Gastrocnemius medialis (tissue), 4 donors: ENCODE results near the gene PRDX6. TPM values are rescaled to one million over a fixed set of nuclear protein-coding genes. Genes with fewer than 3 reads are reported as not detected.

Source experiments
- ATAC-seq, 2 donors: fragments of 150-250 bp; one replicate each; pipeline ENCODE4 v1.9.1; 2016
- DNase-seq, 2 donors: peaks; one replicate each; pipeline ENCODE4 v3.0.0-alpha.2; 2019
- H3K27ac ChIP-seq, 4 donors: fragments of 200-600 bp; sonication (generic); 1 replicate in 1 of 4; 2 replicates in 3 of 4; pipeline ENCODE4 v1.5.1; 2016 to 2018; ENCODE audit warnings: mild to moderate bottlenecking in 2 of 4, moderate library complexity in 1 of 4
- H3K27me3 ChIP-seq, 3 donors: fragments of 200-600 bp; sonication (generic) in 2 of 3; 1 replicate in 1 of 3; 2 replicates in 2 of 3; pipeline versions ENCODE4 v1.5.1 to v1.6.0; 2016 to 2019; ENCODE audit warnings: mild to moderate bottlenecking in 1 of 3, moderate library complexity in 1 of 3
- H3K36me3 ChIP-seq, 2 donors: fragments of 200-600 bp; sonication (generic) in 1 of 2; one replicate each; pipeline ENCODE4 v1.5.1; 2017 to 2018
- H3K4me1 ChIP-seq, 2 donors: fragments of 200-600 bp; sonication (generic) in 1 of 2; one replicate each; pipeline ENCODE4 v1.5.1; 2016 to 2017; ENCODE audit warnings: mild to moderate bottlenecking in 2 of 2
- H3K4me3 ChIP-seq, 4 donors: fragments of 200-600 bp; sonication (generic) in 3 of 4; 1 replicate in 1 of 4; 2 replicates in 3 of 4; pipeline ENCODE4 v1.5.1; 2016 to 2019; ENCODE audit warnings: mild to moderate bottlenecking in 2 of 4
- H3K9me3 ChIP-seq, 3 donors: fragments of 200-600 bp; sonication (generic) in 2 of 3; 1 replicate in 1 of 3; 2 replicates in 2 of 3; pipeline ENCODE4 v1.5.1; 2016 to 2019
- CTCF ChIP-seq, 5 experiments: fragments of 450-650 bp in 3 of 5; fragments of 200-600 bp in 2 of 5; sonication (generic) in 2 of 5; IDR thresholded peaks in 4 of 5; conservative IDR thresholded peaks in 1 of 5; 1 replicate in 4 of 5; 2 replicates in 1 of 5; pipeline ENCODE4 v1.5.1; 2016 to 2019; ENCODE audit warnings: antibody characterized with exemption in 5 of 5, mild to moderate bottlenecking in 3 of 5, moderate library complexity in 3 of 5
- POLR2A ChIP-seq, 2 donors: fragments of 450-650 bp; IDR thresholded peaks; one replicate each; pipeline ENCODE4 v1.6.1; 2017; ENCODE audit warnings: antibody characterized with exemption in 2 of 2, mild to moderate bottlenecking in 2 of 2, moderate library complexity in 2 of 2
- in situ Hi-C, 4 donors: fragments of 200-750 bp; cut with MboI; loops; one replicate each; pipeline versions ENCODE4 v1.15.0 to v1.8.0; 2017; ENCODE audit warnings: low sequenced_read_pairs in 4 of 4
- intact Hi-C: fragments of 100-400 bp; cut with DNase I; formaldehyde crosslinking; loops from one replicate; pipeline ENCODE4 v1.15.1; 2023; ENCODE audit warnings: low total_unique reads
- total RNA-seq, 4 donors: library from RNA; depleted of rRNA; stranded (reverse); fragments of >200 nt; gene quantifications; one replicate each; pipeline versions ENCODE4 v1.1.0 to v1.2.3, GENCODE V29; 2016

The PRDX6 gene
- total RNA-seq, 4 donors from 2014 or later = 493 to 573 (median 554) TPM

- Histone ChIP-seq H3K9me3 (no peaks in the 10 kb centered on the region), H3K4me3 (no peak overlapping the region), H3K36me3 (no peaks in the 10 kb centered on the region), H3K4me1 (no peaks in the 10 kb centered on the region), H3K27me3 (no peaks in the 10 kb centered on the region), H3K27ac (no peak overlapping the region)
- intact Hi-C loops (loop anchor here (5.0 kb wide), 1 partner anchor 74 kb away; no protein-coding TSS in a partner anchor), in situ Hi-C loops (no loop called here)
- DNase-seq (no peak), ATAC-seq (peak in 1 of 2 donors; percentile 15)
- no peak for TF ChIP-seq POLR2A (IDR thresholded peaks at IDR 0.05)
- TF ChIP-seq CTCF (IDR thresholded peaks at IDR 0.05 in 4 of 5, conservative IDR thresholded peaks at IDR 0.05 in 1 of 5) = no peak
Observed at GRCh38 chr1:173506437-173506836, 29.3 kb downstream of the PRDX6 start.

GRCh38 chr1:173507205-173507846 is 30.2 kb downstream of the PRDX6 start:
- TF ChIP-seq CTCF (IDR thresholded peaks at IDR 0.05 in 4 of 5, conservative IDR thresholded peaks at IDR 0.05 in 1 of 5) = no peak
- TF ChIP-seq POLR2A (IDR thresholded peaks at IDR 0.05) = no peak
- Histone ChIP-seq H3K4me3 (no peak overlapping the region), H3K4me1 (no peaks in the 10 kb centered on the region), H3K9me3 (no peaks in the 10 kb centered on the region), H3K27me3 (no peaks in the 10 kb centered on the region), H3K36me3 (no peaks in the 10 kb centered on the region), H3K27ac (no peak overlapping the region)
- ATAC-seq (no peak), DNase-seq (no peak)
- in situ Hi-C loops = no loop called here
- intact Hi-C loops = loop anchor here (5.0 kb wide), 1 partner anchor 75 kb away; no protein-coding TSS in a partner anchor

GRCh38 chr1:173507847-173508209 is 30.7 kb downstream of the PRDX6 start:
- Histone ChIP-seq H3K27ac (no peak overlapping the region), H3K9me3 (no peaks in the 10 kb centered on the region), H3K27me3 (no peaks in the 10 kb centered on the region), H3K4me3 (no peak overlapping the region), H3K4me1 (no peaks in the 10 kb centered on the region), H3K36me3 (no peaks in the 10 kb centered on the region)
- in situ Hi-C loops = no loop called here
- no peak for DNase-seq
- intact Hi-C loops = loop anchor here (5.0 kb wide), 1 partner anchor 76 kb away; no protein-coding TSS in a partner anchor
- ATAC-seq = no peak
- TF ChIP-seq CTCF (IDR thresholded peaks at IDR 0.05 in 4 of 5, conservative IDR thresholded peaks at IDR 0.05 in 1 of 5) (no peak), POLR2A (IDR thresholded peaks at IDR 0.05) (no peak)

- in situ Hi-C loops (no loop called here), intact Hi-C loops (loop anchor here (5.0 kb wide), 1 partner anchor 76 kb away; no protein-coding TSS in a partner anchor)
- TF ChIP-seq CTCF (IDR thresholded peaks at IDR 0.05 in 4 of 5, conservative IDR thresholded peaks at IDR 0.05 in 1 of 5) = no peak
- TF ChIP-seq POLR2A (IDR thresholded peaks at IDR 0.05) = no peak
- no peaks in the 10 kb centered on the region for H3K27me3 ChIP-seq
- ATAC-seq (no peak), DNase-seq (no peak)
- H3K4me1 ChIP-seq = no peaks in the 10 kb centered on the region
- H3K36me3 ChIP-seq = no peaks in the 10 kb centered on the region
- H3K9me3 ChIP-seq = no peaks in the 10 kb centered on the region
- H3K27ac ChIP-seq = no peak overlapping the region
- no peak overlapping the region for H3K4me3 ChIP-seq
Observed at GRCh38 chr1:173508541-173508940, 31.4 kb downstream of the PRDX6 start.
